Muscle layer of duodenum (tissue), 2 donors: ENCODE measurements around the gene DENND1A.

ENCODE experiments used
- H3K27ac ChIP-seq: one replicate; pipeline ENCODE4 v1.7.0; 2013; ENCODE audit warnings: mild to moderate bottlenecking, low read length
- H3K27me3 ChIP-seq: one replicate; pipeline ENCODE4 v1.7.0; 2013; ENCODE audit warnings: low read depth, mild to moderate bottlenecking, control low read depth, low read length
- H3K36me3 ChIP-seq, 2 donors: one replicate each; pipeline ENCODE4 v1.7.0; 2013; ENCODE audit warnings: low read length in 2 of 2, control low read depth in 1 of 2, mild to moderate bottlenecking in 1 of 2; ENCODE audit not compliant: insufficient read depth in 2 of 2, control insufficient read depth in 1 of 2
- H3K4me1 ChIP-seq, 2 donors: one replicate each; pipeline ENCODE4 v1.7.0; 2013; ENCODE audit warnings: low read length in 2 of 2, mild to moderate bottlenecking in 2 of 2, control low read depth in 1 of 2, moderate library complexity in 1 of 2; ENCODE audit not compliant: insufficient read depth in 2 of 2, control insufficient read depth in 1 of 2
- H3K4me3 ChIP-seq, 2 donors: one replicate each; pipeline ENCODE4 v1.7.0; 2013; ENCODE audit warnings: low read length in 2 of 2, low read depth in 1 of 2, mild to moderate bottlenecking in 1 of 2
- H3K9me3 ChIP-seq, 2 donors: one replicate each; pipeline ENCODE4 v1.7.0; 2013; ENCODE audit warnings: low read length in 2 of 2, control low read depth in 1 of 2, mild to moderate bottlenecking in 1 of 2; ENCODE audit not compliant: control insufficient read depth in 1 of 2
- donor health status: healthy.

The DENND1A gene

DNA sequence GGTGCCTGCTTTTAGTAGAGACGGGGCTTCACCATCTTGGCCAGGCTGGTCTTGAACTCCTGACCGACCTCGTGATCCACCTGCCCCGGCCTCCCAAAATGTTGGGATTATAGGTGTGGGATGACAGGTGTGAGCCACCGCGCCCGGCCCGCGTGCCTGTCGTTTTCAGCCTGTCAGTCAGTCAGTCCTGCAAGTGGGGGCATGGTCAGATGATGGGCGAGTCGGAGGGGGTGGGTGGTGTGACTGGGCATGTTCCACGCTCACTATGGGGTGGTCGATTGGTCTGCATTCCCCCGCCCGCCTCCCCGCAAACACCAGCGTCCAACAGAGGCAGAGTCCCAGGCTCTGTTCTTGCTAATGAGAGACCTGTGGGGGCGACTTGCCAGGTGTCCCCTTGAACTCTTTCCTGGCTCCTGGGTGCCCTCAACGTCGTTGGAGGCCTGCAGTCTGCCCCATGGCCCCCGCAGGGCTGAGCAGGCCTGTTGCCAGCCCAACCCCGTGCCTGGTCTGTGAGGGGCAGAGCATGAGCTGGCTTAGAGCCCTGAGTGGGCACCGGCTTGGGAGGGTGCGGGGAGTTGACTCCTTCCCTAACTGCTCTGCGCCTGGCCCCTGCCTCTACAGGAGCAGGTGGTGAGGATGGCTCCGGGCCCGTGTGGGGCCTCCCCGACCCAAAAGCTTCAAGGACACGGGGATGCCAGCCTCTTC lies 550.8 kb downstream of the DENND1A start:
- Histone ChIP-seq H3K27me3 (peaks cover 11% of the 10 kb centered on the region), H3K36me3 (peaks cover 0 to 31% of the 10 kb centered on the region in 2 donors), H3K27ac (no peak overlapping the region), H3K4me1 (peaks cover 0 to 4% of the 10 kb centered on the region in 2 donors), H3K9me3 (no peaks in the 10 kb centered on the region), H3K4me3 (no peak overlapping the region)

DNA sequence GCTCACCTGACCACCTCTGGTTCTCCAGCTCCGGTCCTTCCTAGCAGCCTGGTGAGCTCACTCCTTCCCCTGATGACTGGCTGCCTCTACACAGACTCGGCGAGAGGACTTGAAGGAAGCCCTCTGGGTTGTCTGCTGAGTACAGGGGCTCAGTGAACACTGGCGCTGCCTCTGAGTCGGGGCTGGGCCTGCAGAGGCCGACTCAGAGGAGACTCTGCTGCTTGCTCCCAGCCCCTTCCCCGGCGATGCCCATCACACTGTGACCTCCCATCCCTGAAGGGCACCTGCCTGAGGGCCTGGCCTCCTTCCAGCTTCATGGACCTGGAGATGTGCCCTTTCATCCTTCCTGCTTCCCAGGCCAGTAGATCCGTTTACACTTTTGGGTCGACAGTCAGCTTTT lies 551.9 kb downstream of the DENND1A start:
- Histone ChIP-seq H3K27ac (no peak overlapping the region), H3K4me3 (no peak overlapping the region), H3K4me1 (peaks cover 0 to 12% of the 10 kb centered on the region in 2 donors), H3K36me3 (peaks cover 0 to 23% of the 10 kb centered on the region in 2 donors), H3K9me3 (no peaks in the 10 kb centered on the region), H3K27me3 (peaks cover 16% of the 10 kb centered on the region)

DNA sequence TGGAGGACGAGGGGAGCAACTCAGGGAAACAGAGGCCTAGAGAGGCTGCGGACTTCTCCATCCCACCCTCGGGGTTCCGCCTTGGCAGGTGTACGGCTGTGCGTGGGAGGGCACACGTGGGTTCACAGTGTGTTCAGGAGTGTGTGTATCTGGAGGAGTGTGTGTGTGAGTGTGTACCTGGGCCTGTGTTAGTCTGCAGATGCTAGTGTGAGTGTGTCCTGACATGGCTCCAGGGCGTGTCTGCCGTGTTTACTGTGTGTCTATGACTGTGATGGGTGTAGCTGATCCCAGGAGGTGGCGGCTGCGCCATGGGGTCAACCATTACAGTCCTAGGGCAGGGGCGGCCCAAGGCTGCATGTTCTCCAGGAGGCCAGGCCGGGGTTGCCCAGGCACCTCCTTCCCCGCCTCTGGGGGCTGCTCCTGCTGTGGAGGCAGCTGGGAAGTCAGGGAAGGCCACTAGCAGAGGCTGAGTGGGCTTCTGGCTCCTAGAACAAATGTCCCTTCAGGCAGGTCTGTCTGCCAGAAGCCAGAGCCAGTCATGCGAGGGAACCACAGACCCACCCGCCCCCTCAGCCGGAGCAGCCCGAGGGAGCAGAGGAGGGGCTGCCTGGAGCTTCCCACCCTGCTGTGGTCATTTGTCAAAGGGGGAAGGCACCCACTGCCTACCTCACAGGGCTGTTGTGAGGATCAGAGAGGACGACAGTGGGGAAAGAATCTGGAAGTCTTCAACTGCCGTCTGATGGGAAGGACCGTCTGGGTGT lies 552.5 kb downstream of the DENND1A start:
- H3K27ac ChIP-seq = no peak overlapping the region

DNA sequence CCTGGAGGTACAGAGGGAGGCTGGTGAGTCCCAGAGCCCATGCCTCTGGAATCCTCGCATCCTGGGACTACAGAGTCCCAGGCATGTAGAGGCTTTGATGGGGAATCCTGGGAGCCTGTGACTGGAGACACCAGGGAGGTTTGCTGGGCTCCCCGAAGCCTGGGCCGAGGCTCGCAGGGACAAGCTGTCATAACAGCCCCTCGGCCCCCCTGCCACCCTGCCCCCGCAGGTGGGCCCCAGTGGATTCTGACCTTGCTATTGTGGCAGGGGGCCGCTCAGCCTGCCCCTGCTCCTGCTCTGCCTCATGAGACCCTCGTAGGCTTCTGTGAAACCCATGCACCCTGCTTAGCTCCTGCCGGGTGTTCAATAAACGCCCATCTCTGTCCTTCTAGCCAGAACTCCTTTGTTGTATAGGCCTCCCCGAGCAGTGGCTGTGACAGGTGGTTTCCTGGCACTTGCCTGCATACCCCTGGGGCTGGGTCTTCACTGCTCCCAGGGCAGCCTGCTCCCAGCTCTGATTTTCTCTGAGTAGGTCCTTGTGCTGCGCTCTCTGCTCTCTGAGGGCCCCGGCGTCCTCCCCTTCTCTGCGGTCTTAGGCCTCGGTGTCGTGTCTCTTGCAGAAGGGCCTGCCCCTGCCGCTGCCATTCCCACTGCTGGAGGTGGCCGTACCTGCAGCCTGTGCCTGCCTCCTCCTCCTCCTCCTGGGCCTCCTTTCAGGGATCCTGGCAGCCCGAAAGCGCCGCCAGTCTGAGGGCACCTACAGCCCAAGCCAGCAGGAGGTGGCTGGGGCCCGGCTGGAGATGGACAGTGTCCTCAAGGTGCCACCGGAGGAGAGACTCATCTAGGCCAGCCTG lies 553.5 kb downstream of the DENND1A start:
- Histone ChIP-seq H3K36me3 (peaks cover 0 to 11% of the 10 kb centered on the region in 2 donors), H3K27ac (no peak overlapping the region)

More for the DNA sequence above, 552.5 kb downstream of the DENND1A start:
- Histone ChIP-seq H3K4me3 (no peak overlapping the region), H3K4me1 (peaks cover 0 to 13% of the 10 kb centered on the region in 2 donors), H3K27me3 (peaks cover 22% of the 10 kb centered on the region), H3K36me3 (peaks cover 0 to 17% of the 10 kb centered on the region in 2 donors), H3K9me3 (no peaks in the 10 kb centered on the region)

DNA sequence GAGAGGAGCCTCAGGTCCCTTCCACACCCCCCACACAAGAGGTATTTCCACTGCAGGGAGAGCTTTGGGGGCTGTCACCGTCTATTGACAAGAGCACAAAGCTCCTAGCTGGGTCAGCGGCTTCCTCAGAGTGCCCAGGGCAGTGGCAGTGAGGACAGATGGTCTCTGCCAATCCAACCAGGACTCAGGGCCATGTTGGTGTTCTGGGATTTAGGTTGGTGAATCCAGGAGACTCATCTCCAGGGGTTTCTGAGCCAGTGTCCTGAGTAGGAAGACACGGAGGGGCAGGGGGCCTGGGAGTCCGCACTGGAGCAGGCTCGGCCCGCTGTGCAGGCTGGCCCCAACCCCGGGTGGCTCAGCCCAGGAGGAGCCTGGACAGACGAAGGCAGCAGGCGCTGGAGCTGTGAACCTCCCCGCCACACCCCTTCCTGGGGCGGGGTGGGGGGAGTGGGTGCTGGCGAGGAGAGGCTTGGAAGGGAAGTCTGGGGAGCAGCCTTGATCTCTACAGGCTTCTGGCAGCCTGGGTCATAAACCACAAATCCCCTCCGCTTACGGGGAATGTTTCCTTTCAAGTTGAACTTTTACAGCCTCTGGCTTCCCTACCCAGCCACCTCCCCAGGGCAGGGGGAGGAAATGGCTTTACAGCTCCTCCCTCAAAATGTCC lies 554.3 kb downstream of the DENND1A start:
- peaks cover 30% of the 10 kb centered on the region for H3K27me3 ChIP-seq
- peaks cover 0 to 7% of the 10 kb centered on the region in 2 donors for H3K36me3 ChIP-seq
- peaks cover 0 to 13% of the 10 kb centered on the region in 2 donors for H3K4me1 ChIP-seq
- no peak overlapping the region for H3K27ac ChIP-seq
- H3K4me3 ChIP-seq = no peak overlapping the region
- no peaks in the 10 kb centered on the region for H3K9me3 ChIP-seq

More for the DNA sequence above, 553.5 kb downstream of the DENND1A start:
- Histone ChIP-seq H3K27me3 (peaks cover 30% of the 10 kb centered on the region), H3K4me1 (peaks cover 0 to 13% of the 10 kb centered on the region in 2 donors), H3K9me3 (no peaks in the 10 kb centered on the region), H3K4me3 (no peak overlapping the region)

DNA sequence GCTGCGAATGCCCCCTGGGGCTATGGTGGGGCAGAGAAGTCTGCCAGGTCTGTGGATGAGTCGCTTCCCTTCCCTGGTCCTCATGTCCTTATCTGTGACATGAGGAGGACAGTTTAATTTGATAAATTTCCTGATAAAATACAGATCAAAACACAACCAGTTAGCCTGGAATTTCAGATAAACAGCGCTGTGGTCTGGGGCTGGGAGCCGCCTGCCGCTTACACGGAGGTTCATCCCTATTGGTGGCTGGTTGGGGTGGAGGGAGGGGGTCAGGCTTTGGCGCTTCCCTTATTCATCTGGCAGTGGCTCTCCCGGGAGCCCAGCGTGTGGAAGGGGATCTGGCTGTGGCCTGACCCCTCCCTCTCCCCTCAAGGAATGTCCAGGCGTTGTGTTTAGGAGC lies 556.0 kb downstream of the DENND1A start:
- Histone ChIP-seq H3K4me3 (no peak overlapping the region), H3K4me1 (peaks cover 0 to 13% of the 10 kb centered on the region in 2 donors), H3K36me3 (no peaks in the 10 kb centered on the region), H3K27ac (no peak overlapping the region), H3K9me3 (no peaks in the 10 kb centered on the region), H3K27me3 (peaks cover 30% of the 10 kb centered on the region)

DNA sequence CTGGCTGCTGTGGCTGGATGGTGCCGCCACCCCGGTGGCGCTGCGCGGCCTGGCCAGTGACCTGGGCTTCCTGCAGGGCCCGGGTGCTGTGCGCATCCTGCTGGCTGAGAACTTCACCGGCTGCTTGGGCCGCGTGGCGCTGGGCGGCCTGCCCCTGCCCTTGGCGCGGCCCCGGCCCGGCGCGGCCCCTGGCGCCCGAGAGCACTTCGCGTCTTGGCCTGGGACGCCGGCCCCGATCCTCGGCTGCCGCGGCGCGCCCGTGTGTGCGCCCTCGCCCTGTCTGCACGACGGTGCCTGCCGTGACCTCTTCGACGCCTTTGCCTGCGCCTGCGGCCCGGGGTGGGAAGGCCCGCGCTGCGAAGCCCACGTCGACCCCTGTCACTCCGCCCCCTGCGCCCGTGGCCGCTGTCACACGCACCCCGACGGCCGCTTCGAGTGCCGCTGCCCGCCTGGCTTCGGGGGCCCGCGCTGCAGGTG lies 556.4 kb downstream of the DENND1A start:
- Histone ChIP-seq H3K4me1 (peaks cover 0 to 13% of the 10 kb centered on the region in 2 donors), H3K27ac (no peak overlapping the region), H3K4me3 (no peak overlapping the region), H3K36me3 (no peaks in the 10 kb centered on the region), H3K9me3 (no peaks in the 10 kb centered on the region), H3K27me3 (peaks cover 30% of the 10 kb centered on the region)

DNA sequence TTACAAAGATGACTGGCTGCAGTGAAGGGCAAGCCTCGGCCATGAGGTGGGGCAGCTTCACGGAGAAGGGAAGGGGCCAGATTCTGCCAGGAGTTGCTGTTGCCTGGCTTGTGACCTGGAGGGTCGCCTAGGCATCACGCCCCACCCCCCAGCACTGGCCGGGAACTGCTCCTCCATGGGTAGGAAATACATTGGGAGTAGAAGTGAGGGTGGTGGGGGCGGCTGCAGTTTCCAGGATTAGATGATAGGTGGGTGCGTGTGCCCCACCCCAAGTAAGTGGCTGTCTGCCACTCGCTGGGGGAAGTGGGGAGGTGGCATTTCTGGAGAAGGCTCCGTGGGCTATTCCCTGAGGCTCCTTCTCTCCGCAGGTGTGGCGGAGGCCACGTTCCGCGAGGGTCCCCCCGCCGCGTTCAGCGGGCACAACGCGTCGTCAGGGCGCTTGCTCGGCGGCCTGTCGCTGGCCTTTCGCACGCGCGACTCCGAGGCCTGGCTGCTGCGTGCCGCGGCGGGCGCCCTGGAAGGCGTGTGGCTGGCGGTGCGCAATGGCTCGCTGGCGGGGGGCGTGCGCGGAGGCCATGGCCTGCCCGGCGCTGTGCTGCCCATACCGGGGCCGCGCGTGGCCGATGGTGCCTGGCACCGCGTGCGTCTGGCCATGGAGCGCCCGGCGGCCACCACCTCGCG lies 557.0 kb downstream of the DENND1A start:
- no peak overlapping the region for H3K27ac ChIP-seq
- peaks cover 0 to 13% of the 10 kb centered on the region in 2 donors for H3K4me1 ChIP-seq
- peaks cover 30% of the 10 kb centered on the region for H3K27me3 ChIP-seq
- no peaks in the 10 kb centered on the region for H3K36me3 ChIP-seq
- no peaks in the 10 kb centered on the region for H3K9me3 ChIP-seq
- H3K4me3 ChIP-seq = no peak overlapping the region

DNA sequence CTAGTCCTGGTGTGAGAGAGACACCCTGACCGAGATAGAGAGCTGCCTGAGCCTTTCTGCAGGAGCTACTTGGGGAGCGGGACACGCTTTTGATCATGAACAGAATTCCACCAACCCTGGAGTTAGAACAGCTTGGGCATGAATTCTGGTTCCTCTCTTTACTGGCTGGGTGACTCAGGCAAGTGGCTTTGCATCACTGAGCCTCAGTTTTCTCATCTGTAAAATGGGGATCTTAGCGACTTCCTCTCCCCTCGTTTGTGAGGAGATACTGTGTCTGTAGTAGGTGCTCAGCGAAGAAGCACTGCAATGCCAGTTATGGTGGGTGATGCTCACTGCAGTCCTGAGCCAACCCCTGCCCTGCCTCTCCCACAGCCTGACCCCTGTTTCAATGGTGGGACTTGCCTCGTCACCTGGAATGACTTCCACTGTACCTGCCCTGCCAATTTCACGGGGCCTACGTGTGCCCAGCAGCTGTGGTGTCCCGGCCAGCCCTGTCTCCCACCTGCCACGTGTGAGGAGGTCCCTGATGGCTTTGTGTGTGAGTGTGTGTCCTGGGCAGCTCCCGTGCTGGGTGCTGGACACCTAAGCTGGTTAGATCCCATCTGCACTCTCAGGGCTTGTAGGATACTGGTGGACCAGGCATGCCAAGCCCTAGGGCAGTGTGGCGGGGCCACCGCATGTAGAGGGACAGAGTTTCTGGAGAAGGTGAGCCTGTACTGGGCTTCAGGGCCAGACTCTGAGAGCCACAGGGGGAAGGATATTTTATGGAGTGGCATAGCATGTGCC lies 557.9 kb downstream of the DENND1A start:
- no peaks in the 10 kb centered on the region for H3K9me3 ChIP-seq
- peaks cover 0 to 13% of the 10 kb centered on the region in 2 donors for H3K4me1 ChIP-seq
- H3K4me3 ChIP-seq = no peak overlapping the region
- H3K36me3 ChIP-seq = no peaks in the 10 kb centered on the region
- H3K27ac ChIP-seq = no peak overlapping the region
- peaks cover 30% of the 10 kb centered on the region for H3K27me3 ChIP-seq

- Histone ChIP-seq H3K36me3 (no peaks in the 10 kb centered on the region), H3K27ac (no peak overlapping the region), H3K9me3 (no peaks in the 10 kb centered on the region), H3K4me1 (peaks cover 0 to 13% of the 10 kb centered on the region in 2 donors), H3K27me3 (peaks cover 30% of the 10 kb centered on the region), H3K4me3 (no peak overlapping the region)
Observed at GRCh38 chr9:123371228-123371584, 558.7 kb downstream of the DENND1A start.
